Measurements from ENCODE around the gene ATP2A3.

DNA sequence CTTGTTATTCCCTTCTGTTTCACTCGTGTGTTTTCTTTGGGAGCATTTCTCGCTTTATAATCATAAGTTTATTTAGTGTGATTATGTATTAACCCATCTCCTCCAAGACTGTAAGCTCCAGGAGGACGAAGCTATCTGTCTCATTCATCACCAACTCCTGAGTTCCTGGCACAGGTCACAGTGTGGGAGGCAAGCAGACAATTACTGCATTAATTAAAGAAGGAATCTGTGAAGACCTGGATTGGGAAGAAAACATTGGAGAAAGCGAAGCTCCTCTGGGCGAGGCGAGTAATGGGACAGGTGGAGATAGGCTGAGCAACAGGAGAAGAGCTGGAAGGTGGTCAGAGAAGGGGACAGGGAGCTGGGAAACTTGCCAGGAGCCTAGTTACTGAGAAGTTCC is 63.6 kb downstream of the ATP2A3 start:
- TF ChIP-seq, protein P1, sequence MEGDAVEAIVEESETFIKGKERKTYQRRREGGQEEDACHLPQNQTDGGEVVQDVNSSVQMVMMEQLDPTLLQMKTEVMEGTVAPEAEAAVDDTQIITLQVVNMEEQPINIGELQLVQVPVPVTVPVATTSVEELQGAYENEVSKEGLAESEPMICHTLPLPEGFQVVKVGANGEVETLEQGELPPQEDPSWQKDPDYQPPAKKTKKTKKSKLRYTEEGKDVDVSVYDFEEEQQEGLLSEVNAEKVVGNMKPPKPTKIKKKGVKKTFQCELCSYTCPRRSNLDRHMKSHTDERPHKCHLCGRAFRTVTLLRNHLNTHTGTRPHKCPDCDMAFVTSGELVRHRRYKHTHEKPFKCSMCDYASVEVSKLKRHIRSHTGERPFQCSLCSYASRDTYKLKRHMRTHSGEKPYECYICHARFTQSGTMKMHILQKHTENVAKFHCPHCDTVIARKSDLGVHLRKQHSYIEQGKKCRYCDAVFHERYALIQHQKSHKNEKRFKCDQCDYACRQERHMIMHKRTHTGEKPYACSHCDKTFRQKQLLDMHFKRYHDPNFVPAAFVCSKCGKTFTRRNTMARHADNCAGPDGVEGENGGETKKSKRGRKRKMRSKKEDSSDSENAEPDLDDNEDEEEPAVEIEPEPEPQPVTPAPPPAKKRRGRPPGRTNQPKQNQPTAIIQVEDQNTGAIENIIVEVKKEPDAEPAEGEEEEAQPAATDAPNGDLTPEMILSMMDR (IDR thresholded peaks at IDR 0.05), result no peak
- TF ChIP-seq POLR2A (IDR thresholded peaks at IDR 0.05), result no peak

Measured in adrenal gland (tissue), 5 donors.